ENCODE data around the gene BEGAIN. TPM values are rescaled to one million over a fixed set of nuclear protein-coding genes. Genes with fewer than 3 reads are reported as not detected.

BEGAIN gene
- polyA plus RNA-seq, 2 donors = 0.28 to 0.88 TPM

GRCh38 chr14:100591453-100592371 lies 4.5 kb upstream of the BEGAIN start:
- Histone ChIP-seq H3K27ac (ENCODE audit: low read depth in 2 of 2, low read length in 1 of 2) (no peak overlapping the region), H3K27me3 (ENCODE audit: control insufficient read depth in 1 of 2, insufficient read depth in 2 of 2, low read length in 2 of 2) (peaks cover 0 to 6% of the 10 kb centered on the region in 2 donors), H3K36me3 (ENCODE audit: control insufficient read depth in 2 of 2, insufficient read depth in 2 of 2, low read length in 1 of 2) (no peaks in the 10 kb centered on the region), H3K4me3 (ENCODE audit: low read depth in 1 of 2, low read length in 2 of 2) (no peak overlapping the region), H3K9me3 (ENCODE audit: control insufficient read depth in 2 of 2, insufficient read depth in 1 of 2, low read depth in 1 of 2, low read length in 1 of 2) (no peaks in the 10 kb centered on the region), H3K4me1 (ENCODE audit: control insufficient read depth in 2 of 2, insufficient read depth in 2 of 2, low read length in 1 of 2) (peaks cover 0 to 1% of the 10 kb centered on the region in 2 donors)
- WGBS, 2 donors = 82 to 83% methylated on average over 16 of the region's 16 CpGs

- Histone ChIP-seq H3K9me3 (ENCODE audit: control insufficient read depth in 2 of 2, insufficient read depth in 1 of 2, low read depth in 1 of 2, low read length in 1 of 2) (no peaks in the 10 kb centered on the region), H3K36me3 (ENCODE audit: control insufficient read depth in 2 of 2, insufficient read depth in 2 of 2, low read length in 1 of 2) (no peaks in the 10 kb centered on the region), H3K4me1 (ENCODE audit: control insufficient read depth in 2 of 2, insufficient read depth in 2 of 2, low read length in 1 of 2) (peaks cover 2 to 3% of the 10 kb centered on the region in 2 donors), H3K27ac (ENCODE audit: low read depth in 2 of 2, low read length in 1 of 2) (no peak overlapping the region), H3K4me3 (ENCODE audit: low read depth in 1 of 2, low read length in 2 of 2) (no peak overlapping the region), H3K27me3 (ENCODE audit: control insufficient read depth in 1 of 2, insufficient read depth in 2 of 2, low read length in 2 of 2) (peaks cover 0 to 6% of the 10 kb centered on the region in 2 donors)
- WGBS, 2 donors = 93% methylated on average over 14 of the region's 14 CpGs
Observed at GRCh38 chr14:100590726-100591452, 3.7 kb upstream of the BEGAIN start.

GRCh38 chr14:100589760-100590469 lies 2.7 kb upstream of the BEGAIN start:
- 85% methylated on average over 8 of the region's 8 CpGs for WGBS, 2 donors

GRCh38 chr14:100589071-100589759 lies 2.0 kb upstream of the BEGAIN start:
- WGBS, 2 donors = 57 to 65% methylated on average over 10 to 13 of the region's 13 CpGs
- Histone ChIP-seq H3K4me3 (ENCODE audit: low read depth in 1 of 2, low read length in 2 of 2) (no peak overlapping the region), H3K27me3 (ENCODE audit: control insufficient read depth in 1 of 2, insufficient read depth in 2 of 2, low read length in 2 of 2) (peaks cover 0 to 6% of the 10 kb centered on the region in 2 donors), H3K9me3 (ENCODE audit: control insufficient read depth in 2 of 2, insufficient read depth in 1 of 2, low read depth in 1 of 2, low read length in 1 of 2) (no peaks in the 10 kb centered on the region), H3K4me1 (ENCODE audit: control insufficient read depth in 2 of 2, insufficient read depth in 2 of 2, low read length in 1 of 2) (peaks cover 2 to 3% of the 10 kb centered on the region in 2 donors), H3K36me3 (ENCODE audit: control insufficient read depth in 2 of 2, insufficient read depth in 2 of 2, low read length in 1 of 2) (no peaks in the 10 kb centered on the region), H3K27ac (ENCODE audit: low read depth in 2 of 2, low read length in 1 of 2) (no peak overlapping the region)

More at GRCh38 chr14:100589760-100590469, 2.7 kb upstream of the BEGAIN start:
- no peaks in the 10 kb centered on the region for H3K36me3 ChIP-seq (ENCODE audit: control insufficient read depth in 2 of 2, insufficient read depth in 2 of 2, low read length in 1 of 2)
- no peaks in the 10 kb centered on the region for H3K9me3 ChIP-seq (ENCODE audit: control insufficient read depth in 2 of 2, insufficient read depth in 1 of 2, low read depth in 1 of 2, low read length in 1 of 2)
- peaks cover 2 to 3% of the 10 kb centered on the region in 2 donors for H3K4me1 ChIP-seq (ENCODE audit: control insufficient read depth in 2 of 2, insufficient read depth in 2 of 2, low read length in 1 of 2)
- no peak overlapping the region for H3K4me3 ChIP-seq (ENCODE audit: low read depth in 1 of 2, low read length in 2 of 2)
- peaks cover 0 to 6% of the 10 kb centered on the region in 2 donors for H3K27me3 ChIP-seq (ENCODE audit: control insufficient read depth in 1 of 2, insufficient read depth in 2 of 2, low read length in 2 of 2)
- H3K27ac ChIP-seq (ENCODE audit: low read depth in 2 of 2, low read length in 1 of 2) = no peak overlapping the region

- Histone ChIP-seq H3K4me3 (ENCODE audit: low read depth in 1 of 2, low read length in 2 of 2) (no peak overlapping the region), H3K36me3 (ENCODE audit: control insufficient read depth in 2 of 2, insufficient read depth in 2 of 2, low read length in 1 of 2) (no peaks in the 10 kb centered on the region), H3K27me3 (ENCODE audit: control insufficient read depth in 1 of 2, insufficient read depth in 2 of 2, low read length in 2 of 2) (peaks cover 0 to 6% of the 10 kb centered on the region in 2 donors), H3K27ac (ENCODE audit: low read depth in 2 of 2, low read length in 1 of 2) (no peak overlapping the region), H3K9me3 (ENCODE audit: control insufficient read depth in 2 of 2, insufficient read depth in 1 of 2, low read depth in 1 of 2, low read length in 1 of 2) (no peaks in the 10 kb centered on the region), H3K4me1 (ENCODE audit: control insufficient read depth in 2 of 2, insufficient read depth in 2 of 2, low read length in 1 of 2) (peaks cover 2 to 3% of the 10 kb centered on the region in 2 donors)
- 71 to 72% methylated on average over 10 of the region's 10 CpGs for WGBS, 2 donors
Observed at GRCh38 chr14:100588671-100589070, 1.5 kb upstream of the BEGAIN start.

- WGBS, 2 donors = 56 to 57% methylated on average over 13 to 15 of the region's 15 CpGs
- peaks cover 2 to 3% of the 10 kb centered on the region in 2 donors for H3K4me1 ChIP-seq (ENCODE audit: control insufficient read depth in 2 of 2, insufficient read depth in 2 of 2, low read length in 1 of 2)
- H3K36me3 ChIP-seq (ENCODE audit: control insufficient read depth in 2 of 2, insufficient read depth in 2 of 2, low read length in 1 of 2) = no peaks in the 10 kb centered on the region
- H3K9me3 ChIP-seq (ENCODE audit: control insufficient read depth in 2 of 2, insufficient read depth in 1 of 2, low read depth in 1 of 2, low read length in 1 of 2) = no peaks in the 10 kb centered on the region
- H3K27ac ChIP-seq (ENCODE audit: low read depth in 2 of 2, low read length in 1 of 2) = no peak overlapping the region
- H3K27me3 ChIP-seq (ENCODE audit: control insufficient read depth in 1 of 2, insufficient read depth in 2 of 2, low read length in 2 of 2) = peaks cover 0 to 6% of the 10 kb centered on the region in 2 donors
- no peak overlapping the region for H3K4me3 ChIP-seq (ENCODE audit: low read depth in 1 of 2, low read length in 2 of 2)
Observed at GRCh38 chr14:100587763-100588411, 670 bp upstream of the BEGAIN start.

GRCh38 chr14:100586403-100587085 lies 673 bp downstream of the BEGAIN start:
- Histone ChIP-seq H3K27ac (ENCODE audit: low read depth in 2 of 2, low read length in 1 of 2) (no peak overlapping the region), H3K36me3 (ENCODE audit: control insufficient read depth in 2 of 2, insufficient read depth in 2 of 2, low read length in 1 of 2) (no peaks in the 10 kb centered on the region), H3K27me3 (ENCODE audit: control insufficient read depth in 1 of 2, insufficient read depth in 2 of 2, low read length in 2 of 2) (peaks cover 0 to 6% of the 10 kb centered on the region in 2 donors), H3K9me3 (ENCODE audit: control insufficient read depth in 2 of 2, insufficient read depth in 1 of 2, low read depth in 1 of 2, low read length in 1 of 2) (no peaks in the 10 kb centered on the region), H3K4me1 (ENCODE audit: control insufficient read depth in 2 of 2, insufficient read depth in 2 of 2, low read length in 1 of 2) (peaks cover 2 to 3% of the 10 kb centered on the region in 2 donors), H3K4me3 (ENCODE audit: low read depth in 1 of 2, low read length in 2 of 2) (peak overlapping the region; percentile 40 to 49)
- 1 to 2% methylated on average over 56 to 62 of the region's 62 CpGs for WGBS, 2 donors

GRCh38 chr14:100586153-100586402 lies 1.1 kb downstream of the BEGAIN start:
- H3K9me3 ChIP-seq (ENCODE audit: control insufficient read depth in 2 of 2, insufficient read depth in 1 of 2, low read depth in 1 of 2, low read length in 1 of 2) = no peaks in the 10 kb centered on the region
- H3K36me3 ChIP-seq (ENCODE audit: control insufficient read depth in 2 of 2, insufficient read depth in 2 of 2, low read length in 1 of 2) = no peaks in the 10 kb centered on the region
- H3K27ac ChIP-seq (ENCODE audit: low read depth in 2 of 2, low read length in 1 of 2) = no peak overlapping the region
- H3K4me3 ChIP-seq (ENCODE audit: low read depth in 1 of 2, low read length in 2 of 2) = no peak overlapping the region
- H3K4me1 ChIP-seq (ENCODE audit: control insufficient read depth in 2 of 2, insufficient read depth in 2 of 2, low read length in 1 of 2) = peaks cover 2 to 3% of the 10 kb centered on the region in 2 donors
- H3K27me3 ChIP-seq (ENCODE audit: control insufficient read depth in 1 of 2, insufficient read depth in 2 of 2, low read length in 2 of 2) = peaks cover 0 to 6% of the 10 kb centered on the region in 2 donors
- 38 to 46% methylated on average over 8 of the region's 8 CpGs for WGBS, 2 donors
